ENCODE data around the gene ALKBH1.
"Not testable (repeated sequence)": the region's sequence is repeated elsewhere in the genome, so short reads cannot be mapped to it uniquely, and the experiment has no call there.

Gene ALKBH1, protein sequence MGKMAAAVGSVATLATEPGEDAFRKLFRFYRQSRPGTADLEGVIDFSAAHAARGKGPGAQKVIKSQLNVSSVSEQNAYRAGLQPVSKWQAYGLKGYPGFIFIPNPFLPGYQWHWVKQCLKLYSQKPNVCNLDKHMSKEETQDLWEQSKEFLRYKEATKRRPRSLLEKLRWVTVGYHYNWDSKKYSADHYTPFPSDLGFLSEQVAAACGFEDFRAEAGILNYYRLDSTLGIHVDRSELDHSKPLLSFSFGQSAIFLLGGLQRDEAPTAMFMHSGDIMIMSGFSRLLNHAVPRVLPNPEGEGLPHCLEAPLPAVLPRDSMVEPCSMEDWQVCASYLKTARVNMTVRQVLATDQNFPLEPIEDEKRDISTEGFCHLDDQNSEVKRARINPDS

DNA sequence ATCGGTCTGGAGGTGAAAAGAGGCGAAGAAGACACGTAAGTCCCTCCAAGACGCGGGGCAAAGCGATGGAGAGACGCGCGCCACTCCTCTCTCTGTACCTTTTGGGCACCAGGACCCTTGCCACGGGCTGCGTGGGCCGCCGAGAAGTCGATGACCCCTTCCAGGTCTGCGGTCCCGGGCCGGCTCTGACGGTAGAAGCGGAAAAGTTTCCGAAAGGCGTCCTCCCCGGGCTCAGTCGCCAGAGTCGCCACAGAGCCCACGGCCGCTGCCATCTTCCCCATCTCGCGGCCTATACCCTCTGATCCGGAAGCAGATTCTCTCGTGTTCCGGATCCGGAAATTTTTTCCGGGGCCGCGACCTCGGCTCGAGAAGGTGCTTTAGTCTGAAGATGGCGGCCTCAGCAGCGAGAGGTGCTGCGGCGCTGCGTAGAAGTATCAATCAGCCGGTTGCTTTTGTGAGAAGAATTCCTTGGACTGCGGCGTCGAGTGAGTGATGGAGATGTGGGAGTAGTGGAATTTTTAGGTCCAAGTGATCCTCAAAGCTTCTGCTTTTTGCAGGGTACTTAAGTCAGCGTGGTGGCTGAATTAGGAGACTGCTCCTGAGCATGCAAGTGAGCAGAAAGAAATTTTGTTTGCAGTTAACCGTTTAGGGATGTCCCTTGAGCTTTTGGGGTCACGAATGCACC lies at the start of gene ALKBH1, which contains the start of gene SLIRP:
Gene ALKBH1, minus strand, starts transcription at position 300 of the 685 bp plus-strand sequence. Its CDS starts 19 bp downstream, at position 281.
Gene SLIRP, plus strand, starts transcription at position 380 of the 685 bp plus-strand sequence. Its CDS starts 9 bp downstream, at position 389.
- peak; percentile 90 for DNase-seq

DNA sequence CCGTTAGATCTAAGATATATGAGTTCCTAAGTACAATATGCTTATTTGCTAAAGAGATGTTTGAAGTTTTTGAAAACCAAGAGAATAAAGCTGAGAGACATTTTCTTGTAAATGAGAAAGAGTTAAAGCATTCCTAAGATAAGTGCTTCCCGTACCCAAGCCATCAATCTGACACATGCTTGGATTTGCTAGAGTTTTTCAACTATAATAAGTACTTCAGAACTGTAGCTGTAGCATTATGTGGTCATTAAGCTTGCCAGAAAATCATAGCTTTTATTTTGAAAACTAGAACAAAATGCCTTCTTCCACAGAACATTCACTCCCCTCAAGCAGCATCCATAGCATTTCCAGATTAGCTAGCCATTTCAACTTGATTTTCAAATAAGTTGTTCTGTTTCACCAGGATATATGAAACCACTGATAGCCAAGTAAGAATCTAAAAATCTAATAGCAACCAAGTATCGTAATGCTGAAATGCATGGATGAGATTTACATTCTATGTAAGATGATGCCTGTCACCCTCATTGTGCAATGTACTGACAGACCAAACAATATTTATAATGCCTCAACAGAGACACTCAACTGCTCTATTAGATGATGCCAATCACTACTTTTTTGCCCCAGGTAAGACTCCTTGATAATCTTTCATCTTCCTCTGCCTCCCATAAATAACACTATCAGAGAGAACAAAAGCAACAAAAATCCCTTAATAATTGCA lies 45.1 kb upstream of the ALKBH1 start:
- DNase-seq, result no peak

DNA sequence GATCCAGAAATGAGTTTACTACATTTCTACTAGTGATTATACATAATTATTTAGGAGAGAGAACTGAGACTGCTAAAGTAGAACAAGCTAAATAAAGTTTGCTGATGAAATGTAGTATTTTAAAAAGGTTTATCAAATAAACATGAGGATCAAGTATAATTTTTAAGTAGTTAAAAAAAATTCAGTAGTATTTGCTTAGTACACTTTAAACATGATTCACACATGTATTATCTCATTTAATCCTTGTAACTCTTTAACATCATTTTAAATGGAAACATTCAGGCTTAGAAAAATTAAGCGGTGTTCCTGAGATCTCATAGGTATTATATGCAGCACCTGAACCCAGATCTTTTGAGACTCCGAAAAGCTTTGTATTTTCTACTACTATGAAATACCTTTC lies 44.4 kb upstream of the ALKBH1 start:
- DNase-seq, result no peak

DNA sequence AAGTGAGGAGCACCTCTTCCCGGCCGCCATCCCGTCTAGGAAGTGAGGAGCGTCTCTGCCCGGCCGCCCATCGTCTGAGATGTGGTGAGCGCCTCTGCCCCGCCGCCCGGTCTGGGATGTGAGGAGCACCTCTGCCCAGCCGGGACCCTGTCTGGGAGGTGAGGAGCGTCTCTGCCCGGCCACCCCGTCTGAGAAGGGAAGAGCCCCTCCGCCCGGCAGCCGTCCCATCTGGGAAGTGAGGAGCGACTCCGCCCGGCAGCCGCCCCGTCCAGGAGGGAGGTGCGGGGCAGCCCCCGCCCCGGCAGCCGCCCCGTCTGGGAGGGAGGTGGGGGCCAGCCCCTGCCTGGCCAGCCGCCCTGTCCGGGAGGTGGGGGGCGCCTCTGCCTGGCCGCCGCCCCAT lies 39.6 kb upstream of the ALKBH1 start:
- not testable (repeated sequence) for DNase-seq

DNA sequence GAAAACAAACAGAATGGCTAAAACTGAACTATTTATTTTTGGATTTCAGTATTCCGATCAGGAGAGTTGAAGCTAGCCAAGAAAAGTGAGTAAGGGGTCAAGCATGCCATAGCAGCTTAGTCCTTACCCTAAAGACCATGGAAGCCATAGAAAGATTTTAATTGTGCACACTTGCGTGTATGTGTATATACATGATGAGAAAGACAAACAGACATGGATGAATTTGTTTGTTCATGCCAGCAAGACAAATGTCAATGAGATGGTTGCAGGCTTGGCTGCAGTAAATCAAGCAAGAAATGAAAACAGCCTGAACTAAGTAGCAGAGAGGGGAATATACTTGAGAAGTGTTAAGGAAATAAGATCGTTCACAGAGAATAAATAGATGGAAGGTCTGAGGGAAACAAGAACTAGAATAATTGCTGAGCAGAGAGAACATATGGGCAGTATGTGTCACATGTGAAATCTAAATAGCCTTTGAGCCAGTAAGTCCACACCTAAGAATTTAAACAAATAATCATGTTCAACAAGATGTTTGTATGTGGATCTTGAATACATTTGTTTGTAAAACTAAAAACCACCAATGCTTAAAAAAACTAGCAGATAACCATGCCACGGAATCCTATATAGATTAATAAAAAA lies 38.4 kb upstream of the ALKBH1 start:
- no peak for DNase-seq

DNA sequence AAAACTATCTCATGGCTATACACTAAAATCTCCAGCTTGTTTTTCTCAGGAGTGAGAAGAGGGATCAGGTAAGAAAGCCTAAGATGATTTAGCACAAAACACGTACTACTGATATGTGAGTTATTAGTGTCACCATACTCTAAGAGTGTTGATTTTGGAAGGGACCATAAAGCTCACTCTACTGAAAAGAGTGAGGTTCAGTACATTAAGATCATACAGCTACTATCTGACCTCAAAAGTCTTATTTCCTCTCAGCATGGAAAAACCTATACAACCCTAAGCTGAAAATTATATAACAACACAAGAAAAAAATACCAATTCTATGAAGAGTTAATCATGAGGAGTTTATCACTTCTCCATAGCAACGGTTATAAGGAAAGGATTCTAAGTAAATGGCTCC lies 33.6 kb upstream of the ALKBH1 start:
- DNase-seq, result no peak

DNA sequence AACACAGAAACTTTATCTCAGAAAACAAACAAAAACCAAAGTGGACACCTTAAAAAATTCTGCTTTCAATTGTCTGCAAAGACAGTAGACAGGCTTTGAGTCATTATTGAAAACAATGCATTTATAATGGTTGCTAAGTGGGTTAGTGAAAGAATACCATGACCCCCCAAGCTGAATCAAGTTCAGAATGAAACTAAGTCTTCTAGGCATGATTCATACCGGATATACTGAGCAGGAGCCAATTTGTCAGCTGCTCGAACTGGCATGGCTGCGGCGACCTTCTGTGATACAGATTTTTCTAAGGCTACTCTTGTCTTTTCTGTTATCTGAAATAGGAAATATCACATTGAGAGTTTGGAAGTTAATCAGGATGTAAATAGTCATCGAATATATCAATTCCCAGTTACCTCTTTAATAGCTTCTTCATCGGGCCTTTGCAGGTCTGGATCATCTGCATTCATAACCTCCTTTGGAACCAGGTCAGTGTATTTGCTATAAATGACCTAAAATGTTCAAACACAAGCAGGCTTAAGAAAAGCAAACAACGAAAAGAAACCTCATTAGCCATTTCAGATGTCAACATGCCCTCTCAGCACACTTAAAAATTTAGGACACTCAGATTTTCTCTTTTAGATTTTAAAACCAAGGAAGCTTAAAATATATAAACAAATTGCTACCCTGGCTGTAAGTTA lies 30.9 kb upstream of the ALKBH1 start:
- DNase-seq, result peak; percentile 14

DNA sequence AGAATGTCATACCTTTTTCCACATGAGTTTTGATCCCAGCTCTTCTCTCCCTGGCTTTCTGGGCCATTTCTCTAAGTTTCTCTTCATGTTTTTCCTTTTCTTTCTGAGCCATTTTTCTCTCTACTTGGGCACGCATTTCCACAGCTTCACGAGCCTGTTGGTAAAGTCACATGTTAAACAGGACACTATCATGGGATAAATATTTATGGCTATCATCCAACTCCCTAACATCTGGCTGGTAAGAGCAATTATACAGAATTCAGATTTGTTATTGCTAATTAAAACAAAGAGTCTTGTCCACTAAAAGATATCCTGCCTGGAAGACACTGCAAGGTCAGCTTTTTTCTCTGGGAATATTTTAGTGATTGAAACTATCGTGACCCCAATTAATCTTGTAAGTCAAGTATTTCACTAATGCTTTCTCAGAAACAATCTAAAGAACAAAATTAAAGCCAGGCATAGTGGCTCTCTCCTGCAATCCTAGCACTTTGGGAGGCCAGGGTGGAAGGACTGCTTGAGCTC lies 23.2 kb upstream of the ALKBH1 start:
- no peak for DNase-seq

DNA sequence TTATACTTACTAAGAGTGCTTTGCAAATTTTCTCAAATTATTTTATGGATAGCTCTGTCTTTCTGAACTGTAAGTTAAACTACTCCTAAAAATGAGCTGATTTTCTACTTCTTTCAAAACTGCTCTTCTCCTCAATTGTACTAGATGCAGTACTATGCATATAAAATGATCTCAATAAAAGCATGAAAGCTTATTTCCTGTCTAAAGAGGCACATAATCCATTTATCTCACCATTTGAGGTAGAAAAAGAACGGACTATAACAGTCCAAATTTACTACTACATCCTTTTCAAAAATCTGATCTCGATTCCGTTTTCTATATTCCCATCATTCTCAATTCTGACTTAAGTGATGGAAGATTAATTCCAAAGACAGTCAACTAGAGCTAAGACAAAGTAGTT lies 14.5 kb upstream of the ALKBH1 start:
- DNase-seq, result no peak

DNA sequence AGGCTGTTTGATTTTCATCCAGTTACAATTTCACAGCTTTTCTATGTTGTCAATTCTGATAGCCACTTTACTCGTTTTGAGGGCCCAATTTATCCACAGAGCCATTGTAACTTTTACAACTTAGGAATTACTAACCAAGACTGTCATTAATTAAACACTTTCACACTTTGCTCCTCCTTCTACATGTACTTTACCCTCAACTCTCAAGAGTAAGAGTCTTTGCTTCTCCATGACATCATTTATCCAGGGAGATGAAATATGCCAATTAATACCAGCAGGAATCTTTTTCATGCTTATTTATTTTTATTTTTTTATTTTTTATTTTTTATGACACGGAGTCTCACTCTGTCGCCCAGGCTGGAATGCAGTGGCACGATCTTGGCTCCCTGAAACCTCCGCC lies 13.6 kb upstream of the ALKBH1 start:
- no peak for DNase-seq

DNA sequence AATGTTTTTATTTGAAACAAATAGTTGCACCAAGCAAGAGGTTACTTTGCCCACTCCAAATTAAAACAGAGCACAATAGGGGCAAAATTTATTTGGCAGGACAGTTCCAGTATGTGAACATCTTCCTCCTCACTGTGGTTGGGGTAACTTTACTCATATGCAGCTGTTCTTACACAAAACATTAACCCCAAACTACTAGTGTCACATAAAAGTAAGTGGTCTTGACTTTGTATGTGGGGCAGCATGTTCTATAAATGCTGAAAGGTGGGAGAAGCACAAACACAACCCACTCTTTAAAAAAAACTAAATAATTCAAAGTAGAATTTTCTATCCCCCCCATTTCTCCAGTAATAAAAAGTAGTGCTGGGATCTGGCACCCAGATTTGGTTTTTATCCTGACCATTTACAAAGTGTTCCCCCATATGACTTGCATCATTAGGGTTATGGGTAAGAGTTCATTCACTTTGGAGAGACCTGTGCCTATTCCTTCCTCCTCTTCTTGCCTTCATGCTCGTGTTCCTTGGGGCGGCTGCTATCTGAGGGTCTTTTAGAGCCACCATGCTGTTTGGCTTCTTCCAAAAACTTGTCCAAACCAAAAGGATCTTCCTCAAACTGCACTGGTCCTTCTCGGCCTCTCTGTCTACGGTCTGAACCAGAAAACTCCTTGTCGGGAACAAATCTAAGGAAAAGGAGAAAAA lies 9.9 kb upstream of the ALKBH1 start:
- no peak for DNase-seq

DNA sequence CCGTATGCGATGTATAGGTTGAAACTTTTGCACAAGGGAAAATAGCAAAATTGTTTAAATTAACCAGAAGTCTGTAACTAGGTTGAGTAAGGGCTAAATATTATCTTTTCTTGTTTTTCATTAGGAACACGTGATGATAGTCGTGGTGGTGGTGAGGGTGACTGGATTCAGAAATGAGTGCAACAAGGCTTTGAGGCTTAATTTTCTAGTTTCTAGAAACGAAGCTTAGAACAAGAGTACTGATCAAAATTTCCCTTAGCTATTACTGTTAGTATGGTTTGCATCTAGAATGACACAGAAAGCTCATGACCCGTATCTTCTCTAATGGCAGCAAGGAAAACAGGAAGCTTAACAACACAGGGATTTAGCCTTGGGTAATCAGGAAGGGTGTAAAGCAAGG lies 7.1 kb upstream of the ALKBH1 start:
- no peak for DNase-seq

DNA sequence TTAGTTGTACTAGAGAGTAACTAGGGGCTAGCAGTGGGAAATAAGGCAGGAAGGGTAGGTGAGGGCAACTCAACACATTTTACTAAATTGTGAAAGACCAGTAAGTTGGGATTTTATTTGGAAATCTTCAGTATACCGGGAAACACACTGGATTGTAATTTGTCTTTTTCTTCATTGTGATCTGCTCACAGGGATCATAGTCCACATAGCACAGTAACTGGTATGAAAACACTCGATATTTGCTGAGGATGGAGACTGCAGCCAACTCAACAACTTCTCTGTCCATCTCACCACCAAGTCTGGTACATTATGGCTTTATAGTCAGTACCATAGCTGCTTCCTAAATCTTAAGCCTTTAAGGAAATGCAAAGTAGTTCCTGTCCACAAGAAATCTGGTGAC lies 2.5 kb upstream of the ALKBH1 start:
- no peak for DNase-seq

DNA sequence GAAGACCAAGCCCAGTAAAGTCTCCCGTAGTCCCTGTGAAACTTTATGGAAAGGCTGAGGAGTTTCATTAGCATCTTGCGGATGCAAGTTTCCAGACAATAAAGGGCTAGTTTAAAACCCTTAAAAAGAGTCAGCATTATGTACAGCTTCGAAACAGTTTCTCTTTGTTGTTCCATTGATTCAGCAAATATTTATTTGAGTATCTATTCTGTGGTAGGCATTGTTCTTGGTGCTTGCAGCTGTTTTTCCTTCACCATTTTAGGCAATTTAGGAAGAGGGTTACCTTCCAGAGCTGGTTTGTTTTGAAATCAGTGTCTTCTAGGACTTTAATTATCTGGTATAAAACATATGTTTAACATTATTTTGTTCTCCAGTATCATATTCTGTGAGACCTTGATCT lies 1.6 kb upstream of the ALKBH1 start:
- DNase-seq, result no peak

DNA sequence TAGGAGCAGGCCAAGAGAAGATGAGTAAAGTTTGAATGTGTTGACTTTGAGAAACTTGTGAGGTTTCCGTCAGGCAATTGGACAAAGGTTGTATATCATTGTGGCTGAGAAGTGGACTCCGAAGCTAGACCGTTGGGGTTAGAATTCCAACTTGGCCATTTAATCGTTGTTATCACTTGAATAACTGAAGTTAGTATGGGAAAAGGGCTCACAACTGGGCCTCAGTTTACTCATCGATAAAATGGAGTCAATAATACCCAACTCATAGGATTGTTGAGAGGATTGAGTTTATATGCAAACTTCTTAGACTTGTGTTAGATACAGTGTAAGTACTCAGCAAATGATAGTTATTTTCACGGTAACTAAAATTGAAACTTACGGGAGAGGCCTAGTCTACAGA lies 926 bp upstream of the ALKBH1 start:
- no peak for DNase-seq

DNA sequence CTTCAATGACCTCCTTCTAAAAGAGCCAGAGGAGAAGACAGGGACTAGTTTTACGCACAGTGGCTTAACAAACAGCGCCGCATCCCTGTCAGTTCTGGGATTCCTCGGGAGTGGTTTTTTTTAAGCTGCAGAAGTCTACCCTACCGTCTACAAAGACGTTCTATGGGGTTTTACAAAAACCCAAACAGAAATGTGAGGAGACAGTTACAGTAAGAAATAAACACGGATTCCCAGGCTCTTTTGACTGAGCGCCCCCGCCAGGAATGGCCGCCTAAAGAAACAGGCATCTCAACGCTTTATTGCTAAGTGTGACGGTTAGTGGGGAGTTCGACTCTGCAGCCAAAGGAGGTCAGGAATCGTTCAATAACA lies 484 bp downstream of the ALKBH1 start:
- peak; percentile 27 for DNase-seq

DNA sequence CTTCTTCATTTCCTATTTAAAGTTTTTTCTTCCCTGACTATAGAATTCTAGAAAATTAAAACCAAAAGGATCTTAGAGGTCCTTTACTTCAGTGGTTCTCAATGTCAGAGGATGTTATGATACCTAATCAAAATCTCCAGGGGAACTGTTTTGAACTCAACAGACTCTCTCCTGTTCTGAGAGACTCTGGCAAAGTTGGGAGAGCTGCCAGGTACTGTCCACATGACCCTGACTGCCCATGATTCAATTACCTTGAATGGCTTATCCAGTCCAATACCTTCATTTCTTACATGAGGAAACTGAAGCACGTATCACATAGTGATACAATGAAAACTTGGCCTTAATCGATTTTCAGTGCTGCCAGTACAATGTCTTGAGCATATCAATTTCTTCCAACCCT lies 16.6 kb downstream of the ALKBH1 start:
- no peak for DNase-seq

DNA sequence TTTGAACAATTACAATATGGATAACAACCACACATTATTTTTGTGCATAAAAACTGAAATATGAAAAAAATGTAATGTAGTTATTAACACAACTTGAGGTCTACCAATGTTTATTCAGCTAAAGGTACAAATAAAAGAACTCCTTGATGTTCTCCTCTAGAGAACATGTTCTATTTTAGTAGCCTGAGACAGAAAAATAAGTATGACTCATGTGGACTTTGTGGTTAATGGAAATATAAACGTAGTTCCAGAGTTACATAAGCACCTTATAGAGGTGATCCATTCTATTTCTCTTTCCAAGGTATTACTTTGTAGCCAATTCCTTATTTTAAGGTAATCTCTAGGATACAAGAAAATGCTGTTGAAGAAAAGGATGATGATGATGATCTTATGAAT lies 25.7 kb downstream of the ALKBH1 start:
- DNase-seq, result no peak

DNA sequence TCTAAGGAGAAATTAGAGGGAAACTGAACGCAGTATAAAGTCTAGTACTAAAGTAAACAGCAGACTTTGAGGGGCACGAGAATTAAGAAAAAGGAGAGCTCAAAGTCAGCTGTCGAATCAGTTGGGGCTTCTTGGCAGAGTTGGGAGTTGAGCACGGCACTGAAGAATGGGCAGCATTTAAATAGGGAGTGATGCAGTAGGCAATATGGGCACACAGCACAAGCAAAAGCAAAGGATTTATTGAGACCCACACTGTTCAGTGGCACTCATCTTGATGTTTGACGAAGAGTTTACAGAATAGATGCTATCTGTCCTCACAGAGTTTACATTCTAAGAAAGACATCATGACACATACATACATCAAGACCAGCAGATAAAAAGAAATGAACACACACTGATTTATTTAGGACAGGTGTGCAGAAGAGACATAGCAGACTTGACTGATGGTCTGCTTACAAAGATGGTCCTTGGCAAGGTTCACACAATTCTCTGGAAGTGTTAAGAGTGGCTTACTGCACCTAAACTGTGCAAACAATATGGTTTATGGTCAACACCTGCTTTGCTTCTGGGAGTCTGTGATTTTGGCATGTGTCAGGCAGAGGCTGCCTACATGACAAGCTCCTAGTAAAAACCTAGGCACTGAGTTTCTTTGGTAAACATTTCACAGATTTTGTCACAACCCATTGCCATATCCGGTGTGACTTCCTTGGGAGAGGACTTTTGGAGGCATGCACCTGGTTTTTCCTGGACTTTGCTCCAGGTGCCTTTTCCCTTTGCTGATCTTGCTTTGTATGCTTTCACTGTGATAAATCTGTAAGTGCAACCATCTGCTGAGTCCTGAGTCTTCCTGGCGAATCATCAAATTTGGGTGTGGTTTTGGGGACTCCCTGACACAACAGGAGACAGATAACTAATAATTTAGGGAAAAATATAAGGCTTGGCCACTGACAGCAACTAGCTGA lies 26.3 kb downstream of the ALKBH1 start:
- DNase-seq, result no peak

DNA sequence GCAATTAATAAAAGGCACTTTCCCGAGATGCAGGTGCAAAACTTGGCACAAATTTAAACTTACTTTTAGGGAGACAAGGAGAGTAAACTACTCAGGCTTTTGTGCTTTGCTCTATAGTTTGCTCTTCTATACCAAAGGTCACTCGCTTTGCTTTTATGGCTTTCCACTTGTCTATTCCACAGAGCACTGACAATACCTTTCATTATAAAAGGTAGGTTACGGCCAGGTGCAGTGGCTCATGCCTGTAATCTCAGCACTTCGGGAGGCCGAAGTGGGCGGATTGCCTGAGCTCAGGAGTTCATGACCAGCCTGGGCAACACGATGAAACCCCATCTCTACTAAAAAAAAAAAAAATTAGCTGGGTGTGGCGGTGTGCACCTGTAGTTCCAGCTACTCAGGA lies 32.9 kb downstream of the ALKBH1 start:
- DNase-seq, result no peak

DNA sequence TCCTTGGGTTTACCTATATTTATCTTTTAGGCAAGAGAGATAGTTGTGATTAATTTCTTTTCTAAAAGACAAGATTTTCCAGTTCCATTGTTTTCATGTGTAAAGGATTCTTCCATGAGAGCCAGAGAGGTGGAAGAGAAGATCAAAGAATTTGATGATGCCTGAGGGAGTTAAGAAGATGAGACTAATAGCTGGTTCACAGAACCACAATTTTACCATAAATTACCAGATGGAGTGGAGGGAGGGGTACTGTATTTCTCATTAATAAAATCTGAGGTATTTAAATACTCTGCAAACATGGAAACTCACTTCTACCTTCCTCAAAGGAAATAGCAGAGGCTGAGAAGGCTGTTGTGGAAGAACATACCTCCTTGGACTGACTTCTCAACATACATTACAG lies 34.6 kb downstream of the ALKBH1 start:
- DNase-seq, result no peak

All from CD4-positive, alpha-beta T cell treated with Interleukin-12 subunit alpha and Interleukin-12 subunit beta, for 1 hour (primary cell).